ENCODE measurements around the gene SEC16A. TPM values are rescaled to one million over a fixed set of nuclear protein-coding genes. Genes with fewer than 3 reads are reported as not detected.

SEC16A gene
- total and polyA plus RNA-seq, 2 donors from 2014 or later, result 37.0 to 67.1 TPM

DNA sequence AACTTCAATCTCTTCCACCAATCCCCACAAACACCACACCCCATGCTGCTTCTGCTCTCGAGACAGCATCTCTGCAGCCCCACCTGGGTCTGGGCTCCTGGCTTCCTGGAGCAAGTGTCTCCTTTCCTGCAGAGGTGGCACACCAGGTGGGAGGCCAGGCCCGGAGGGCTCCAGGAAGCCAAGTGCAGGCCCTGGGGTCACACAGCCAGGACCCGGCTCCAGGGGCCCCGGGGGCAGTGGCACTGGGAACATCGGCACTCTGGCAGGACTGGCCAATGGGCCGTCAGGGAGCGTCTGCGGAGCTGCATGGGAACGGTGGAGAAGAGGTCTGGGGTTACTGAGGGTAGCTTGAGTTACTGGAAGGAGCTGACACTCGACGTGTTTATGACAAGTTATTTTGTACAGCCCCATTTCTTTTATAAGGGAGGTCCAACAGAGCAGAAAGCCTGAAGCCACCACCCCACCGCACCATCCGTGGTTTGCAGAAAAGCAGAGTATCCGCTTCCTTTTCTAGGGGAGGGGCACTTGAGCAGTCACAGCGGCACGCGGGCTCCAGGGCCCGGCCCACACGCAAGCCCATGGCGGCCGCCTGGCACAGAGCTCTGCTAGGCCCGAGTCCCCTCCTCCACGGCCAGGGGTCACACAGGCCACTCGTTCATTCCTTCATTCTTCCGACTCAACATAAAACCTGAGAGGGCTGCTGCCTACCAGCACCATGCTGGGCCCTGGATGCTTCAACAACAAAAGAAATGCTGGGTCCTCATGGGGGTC lies 28.6 kb downstream of the SEC16A start:
- Histone ChIP-seq H3K36me3 (ENCODE audit: control insufficient read depth in 2 of 3, insufficient read depth in 3 of 3, low read length in 3 of 3) (peaks cover 6 to 72% (median 41%) of the 10 kb centered on the region in 3 donors), H3K4me3 (ENCODE audit: low read length in 3 of 3) (no peak overlapping the region), H3K27me3 (ENCODE audit: control insufficient read depth, insufficient read depth, low read length) (no peaks in the 10 kb centered on the region), H3K4me1 (ENCODE audit: control insufficient read depth in 2 of 3, insufficient read depth in 2 of 3, low read depth in 1 of 3, low read length in 3 of 3) (no peaks in the 10 kb centered on the region), H3K9me3 (ENCODE audit: control insufficient read depth in 2 of 3, insufficient read depth in 1 of 3, low read length in 3 of 3) (no peaks in the 10 kb centered on the region), H3K9ac (ENCODE audit: low read length in 3 of 3) (no peak overlapping the region), H3K27ac (ENCODE audit: low read depth in 2 of 2, low read length in 2 of 2) (no peak overlapping the region)
- DNase-seq (peak in 1 of 5 donors; percentile 54), FAIRE-seq (no peak)
- TF ChIP-seq, protein P1, sequence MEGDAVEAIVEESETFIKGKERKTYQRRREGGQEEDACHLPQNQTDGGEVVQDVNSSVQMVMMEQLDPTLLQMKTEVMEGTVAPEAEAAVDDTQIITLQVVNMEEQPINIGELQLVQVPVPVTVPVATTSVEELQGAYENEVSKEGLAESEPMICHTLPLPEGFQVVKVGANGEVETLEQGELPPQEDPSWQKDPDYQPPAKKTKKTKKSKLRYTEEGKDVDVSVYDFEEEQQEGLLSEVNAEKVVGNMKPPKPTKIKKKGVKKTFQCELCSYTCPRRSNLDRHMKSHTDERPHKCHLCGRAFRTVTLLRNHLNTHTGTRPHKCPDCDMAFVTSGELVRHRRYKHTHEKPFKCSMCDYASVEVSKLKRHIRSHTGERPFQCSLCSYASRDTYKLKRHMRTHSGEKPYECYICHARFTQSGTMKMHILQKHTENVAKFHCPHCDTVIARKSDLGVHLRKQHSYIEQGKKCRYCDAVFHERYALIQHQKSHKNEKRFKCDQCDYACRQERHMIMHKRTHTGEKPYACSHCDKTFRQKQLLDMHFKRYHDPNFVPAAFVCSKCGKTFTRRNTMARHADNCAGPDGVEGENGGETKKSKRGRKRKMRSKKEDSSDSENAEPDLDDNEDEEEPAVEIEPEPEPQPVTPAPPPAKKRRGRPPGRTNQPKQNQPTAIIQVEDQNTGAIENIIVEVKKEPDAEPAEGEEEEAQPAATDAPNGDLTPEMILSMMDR (IDR thresholded peaks at IDR 0.05; ENCODE audit: borderline replicate concordance, extremely low read depth, insufficient read depth), result no peak
- intact Hi-C loops (cut with DNase I), result no loop called here

DNA sequence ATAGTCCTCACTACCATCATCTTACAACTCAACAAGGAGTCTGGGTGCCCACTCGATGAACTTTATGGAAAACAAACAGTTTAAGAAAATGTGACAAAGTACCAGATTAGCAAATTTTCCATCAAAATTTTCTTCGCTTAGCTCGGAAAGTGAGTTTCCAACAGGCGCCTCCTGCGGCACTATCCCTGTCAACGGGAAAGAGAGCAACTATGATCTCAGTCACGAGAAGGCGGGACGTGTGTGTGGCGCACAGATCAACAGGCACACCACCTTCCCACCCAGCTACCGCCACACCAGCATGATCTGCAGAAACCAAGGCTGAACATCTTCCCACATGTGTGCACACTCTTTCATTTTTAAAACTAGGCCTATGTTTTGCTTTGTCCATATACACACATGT lies 29.5 kb downstream of the SEC16A start:
- H3K27me3 ChIP-seq (ENCODE audit: control insufficient read depth, insufficient read depth, low read length), result no peaks in the 10 kb centered on the region
- H3K4me3 ChIP-seq (ENCODE audit: low read length in 3 of 3), result no peak overlapping the region
- no peaks in the 10 kb centered on the region for H3K9me3 ChIP-seq (ENCODE audit: control insufficient read depth in 2 of 3, insufficient read depth in 1 of 3, low read length in 3 of 3)
- FAIRE-seq, result no peak
- H3K4me1 ChIP-seq (ENCODE audit: control insufficient read depth in 2 of 3, insufficient read depth in 2 of 3, low read depth in 1 of 3, low read length in 3 of 3), result no peaks in the 10 kb centered on the region
- TF ChIP-seq, protein P1 (IDR thresholded peaks at IDR 0.05; ENCODE audit: borderline replicate concordance, extremely low read depth, insufficient read depth), result no peak
- intact Hi-C loops (cut with DNase I), result no loop called here
- peaks cover 6 to 72% (median 41%) of the 10 kb centered on the region in 3 donors for H3K36me3 ChIP-seq (ENCODE audit: control insufficient read depth in 2 of 3, insufficient read depth in 3 of 3, low read length in 3 of 3)
- no peak overlapping the region for H3K27ac ChIP-seq (ENCODE audit: low read depth in 2 of 2, low read length in 2 of 2)
- no peak for DNase-seq
- H3K9ac ChIP-seq (ENCODE audit: low read length in 3 of 3), result no peak overlapping the region

DNA sequence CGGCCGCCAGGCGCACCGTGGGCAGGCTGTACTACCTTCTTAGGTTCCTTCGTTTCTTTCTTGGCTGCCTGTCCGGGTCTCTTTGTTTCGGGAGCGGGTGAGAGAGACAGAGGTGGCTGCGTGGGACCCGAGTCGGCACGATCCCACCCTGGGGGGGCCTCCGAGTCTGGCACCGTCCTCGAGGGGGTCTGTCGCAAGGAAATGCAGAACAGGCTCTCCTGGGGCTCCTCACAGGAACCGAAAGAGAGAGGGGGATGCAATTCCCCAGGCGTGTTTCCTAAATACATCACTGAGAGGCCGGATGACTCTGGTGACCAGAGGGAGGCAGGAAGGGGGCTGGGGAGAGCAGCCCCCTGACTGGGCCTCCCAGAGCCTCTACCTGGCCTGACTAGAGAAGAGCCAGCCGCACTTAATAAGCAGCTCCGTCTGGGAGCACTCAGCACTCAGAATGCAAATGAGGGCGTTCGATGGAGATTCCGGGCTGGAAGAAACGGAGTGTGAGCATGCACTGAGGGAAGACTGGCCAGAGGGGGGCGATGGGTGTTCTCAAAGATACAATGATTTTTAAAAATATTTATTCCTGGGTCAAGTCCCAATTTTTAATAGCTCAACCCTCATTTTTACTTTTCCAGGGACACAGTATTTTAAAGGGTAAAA lies 31.5 kb downstream of the SEC16A start:
- TF ChIP-seq, protein P1 (IDR thresholded peaks at IDR 0.05; ENCODE audit: borderline replicate concordance, extremely low read depth, insufficient read depth), result no peak
- Histone ChIP-seq H3K36me3 (ENCODE audit: control insufficient read depth in 2 of 3, insufficient read depth in 3 of 3, low read length in 3 of 3) (peaks cover 6 to 76% (median 37%) of the 10 kb centered on the region in 3 donors), H3K9ac (ENCODE audit: low read length in 3 of 3) (no peak overlapping the region), H3K27ac (ENCODE audit: low read depth in 2 of 2, low read length in 2 of 2) (no peak overlapping the region), H3K9me3 (ENCODE audit: control insufficient read depth in 2 of 3, insufficient read depth in 1 of 3, low read length in 3 of 3) (no peaks in the 10 kb centered on the region), H3K27me3 (ENCODE audit: control insufficient read depth, insufficient read depth, low read length) (no peaks in the 10 kb centered on the region), H3K4me3 (ENCODE audit: low read length in 3 of 3) (no peak overlapping the region), H3K4me1 (ENCODE audit: control insufficient read depth in 2 of 3, insufficient read depth in 2 of 3, low read depth in 1 of 3, low read length in 3 of 3) (no peaks in the 10 kb centered on the region)
- FAIRE-seq (no peak), DNase-seq (no peak)
- intact Hi-C loops (cut with DNase I), result no loop called here
